ENCODE measurements around the gene CCL23. TPM values are rescaled to one million over a fixed set of nuclear protein-coding genes. Genes with fewer than 3 reads are reported as not detected.

Gene CCL23
- total and polyA plus RNA-seq, 9 of the 15 experiments (the other 6 are each of a cell fraction or from before 2014, with no cell fraction given): not detected

DNA sequence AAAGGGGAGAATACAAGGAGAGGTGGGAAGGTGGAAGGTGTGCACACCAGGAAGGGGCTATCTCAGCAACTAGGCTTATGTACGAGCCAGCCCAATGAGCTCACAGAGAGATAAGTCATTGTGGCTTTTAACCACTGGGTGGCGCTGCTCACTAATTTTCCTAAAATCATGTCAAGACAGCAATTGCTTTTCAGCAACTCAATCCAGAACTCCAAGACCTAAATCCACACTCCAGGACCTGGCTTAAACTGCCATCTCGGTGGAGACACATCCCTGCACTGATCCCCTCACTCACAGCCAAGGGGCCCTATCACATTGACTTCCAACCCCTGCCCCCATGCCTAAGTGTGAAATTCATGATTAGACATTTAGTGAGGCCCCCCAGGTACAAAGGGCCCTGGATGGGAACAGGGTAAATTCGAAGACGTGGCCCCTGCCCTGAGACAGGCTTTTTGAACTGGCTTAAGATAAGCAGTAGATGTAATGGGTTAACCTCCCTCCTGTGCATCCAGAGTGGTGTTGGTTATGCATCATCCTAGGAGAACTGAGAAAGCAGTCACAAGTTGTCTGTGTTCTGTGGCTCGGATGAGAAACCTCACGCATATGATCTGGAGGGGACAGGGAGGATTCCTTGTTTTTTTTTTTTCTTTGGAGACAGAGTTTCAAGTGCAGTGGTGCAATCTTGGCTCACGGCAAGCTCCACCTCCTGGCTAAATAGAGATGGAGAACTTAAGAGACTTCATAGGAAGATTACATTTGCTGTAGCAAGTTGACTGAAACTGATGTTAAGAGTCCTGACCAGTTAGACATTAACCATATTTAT, 48.0 kb downstream of the CCL23 start:
- Histone ChIP-seq H3K4me3 (no peak overlapping the region), H4K20me1 (replicated peaks; ENCODE audit: control insufficient read depth, insufficient read depth, low read length) (no peaks in the 10 kb centered on the region), H3K9me3 (replicated peaks; ENCODE audit: control insufficient read depth, insufficient read depth, low read depth, low read length) (no peaks in the 10 kb centered on the region), H3K27ac (ENCODE audit: extremely low read depth, low read depth, low read length) (no peak overlapping the region), H3K36me3 (ENCODE audit: control insufficient read depth, insufficient read depth, low read length) (no peaks in the 10 kb centered on the region), H3K27me3 (ENCODE audit: control insufficient read depth in 2 of 2, insufficient read depth in 2 of 2, low read length in 2 of 2) (peaks cover 10 to 12% of the 10 kb centered on the region in 2 experiments; a peak in 4 of 5 replicates), H3K79me2 (ENCODE audit: control insufficient read depth, insufficient read depth, low read length) (no peaks in the 10 kb centered on the region), H2AFZ (ENCODE audit: low read depth, low read length) (no peak overlapping the region), H3K4me1 (replicated peaks in 1 of 2; ENCODE audit: control insufficient read depth in 2 of 2, insufficient read depth in 2 of 2, low read length in 2 of 2) (no peaks in the 10 kb centered on the region), H3K9ac (ENCODE audit: insufficient read depth in 1 of 2, low read depth in 2 of 2, low read length in 2 of 2) (no peak overlapping the region), H3K4me2 (ENCODE audit: insufficient read depth, low read length) (no peak overlapping the region), H3K9me1 (ENCODE audit: control insufficient read depth, insufficient read depth, low read length) (no peaks in the 10 kb centered on the region)
- ATAC-seq (peak; percentile 92), FAIRE-seq (no peak), DNase-seq (ENCODE audit: extremely low read depth in 1 of 4, low spot score in 3 of 4) (peak; percentile 60 to 84 (median 70))
- ChIA-PET POLR2A (interaction anchor here (1.0 kb wide), 2 partner anchors 27 to 75 kb away, joined by 3 to 4 read pairs; no protein-coding TSS in a partner anchor), CTCF (ENCODE audit: low intra/inter-chr PET ratio) (interaction anchor here (0.7 to 1.5 kb wide), 6 partner anchors 39 to 513 kb away, joined by 4 to 14 read pairs (median 8); no protein-coding TSS in a partner anchor)
- BruUV-seq (replicated peaks): no TSS peak
- intact Hi-C loops (cut with micrococcal nuclease) (loop anchor here (1.0 to 5.0 kb wide), 4 partner anchors 23 to 180 kb away; no protein-coding TSS in a partner anchor), in situ Hi-C loops (cut with MboI) (loop anchor here (5.0 to 25.0 kb wide), 2 partner anchors 168 to 518 kb away; partner anchors contain the start of gene ZNHIT3)
- WGBS (ENCODE audit: insufficient coverage, low coverage, missing lambda C conversion rate): 3% methylated on average over 8 of the region's 8 CpGs
- no peak; the same call in 1 of the 2 replicates for TF ChIP-seq JUND (IDR thresholded peaks at IDR 0.05; ENCODE audit: borderline replicate concordance, low read depth, low read length)
- TF ChIP-seq JUND (tag; IDR thresholded peaks at IDR 0.05; ENCODE audit: borderline replicate concordance, low read depth, low read length): peak; percentile 28; the same call in 1 of the 3 replicates
- TF ChIP-seq, protein P1, sequence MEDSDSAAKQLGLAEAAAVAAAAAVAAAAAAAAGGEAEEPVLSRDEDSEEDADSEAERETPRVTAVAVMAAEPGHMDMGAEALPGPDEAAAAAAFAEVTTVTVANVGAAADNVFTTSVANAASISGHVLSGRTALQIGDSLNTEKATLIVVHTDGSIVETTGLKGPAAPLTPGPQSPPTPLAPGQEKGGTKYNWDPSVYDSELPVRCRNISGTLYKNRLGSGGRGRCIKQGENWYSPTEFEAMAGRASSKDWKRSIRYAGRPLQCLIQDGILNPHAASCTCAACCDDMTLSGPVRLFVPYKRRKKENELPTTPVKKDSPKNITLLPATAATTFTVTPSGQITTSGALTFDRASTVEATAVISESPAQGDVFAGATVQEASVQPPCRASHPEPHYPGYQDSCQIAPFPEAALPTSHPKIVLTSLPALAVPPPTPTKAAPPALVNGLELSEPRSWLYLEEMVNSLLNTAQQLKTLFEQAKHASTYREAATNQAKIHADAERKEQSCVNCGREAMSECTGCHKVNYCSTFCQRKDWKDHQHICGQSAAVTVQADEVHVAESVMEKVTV (CRISPR knock-in tag; IDR thresholded peaks at IDR 0.05): peak; percentile 43; the same call in 1 of the 2 replicates
- no peak for TF ChIP-seq RFX7 (CRISPR knock-in tag; IDR thresholded peaks at IDR 0.05)
- TF ChIP-seq ZNF316 (IDR thresholded peaks at IDR 0.05): 0 out of 2 replicates have a peak, but pooled peaks have one; percentile 33
- peak; percentile 29; the same call in 1 of the 2 replicates for TF ChIP-seq C11orf30 (IDR thresholded peaks at IDR 0.05; ENCODE audit: low read depth)
- TF ChIP-seq, protein P2, sequence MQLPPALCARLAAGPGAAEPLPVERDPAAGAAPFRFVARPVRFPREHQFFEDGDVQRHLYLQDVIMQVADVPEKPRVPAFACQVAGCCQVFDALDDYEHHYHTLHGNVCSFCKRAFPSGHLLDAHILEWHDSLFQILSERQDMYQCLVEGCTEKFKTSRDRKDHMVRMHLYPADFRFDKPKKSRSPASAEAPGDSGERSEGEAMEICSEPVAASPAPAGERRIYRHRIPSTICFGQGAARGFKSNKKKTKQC (CRISPR knock-in tag; IDR thresholded peaks at IDR 0.05): no peak
- peak; percentile 81 to 95 (median 86) for TF ChIP-seq CTCF (IDR thresholded peaks at IDR 0.05 in 2 of 3, conservative IDR thresholded peaks at IDR 0.05 in 1 of 3; ENCODE audit: insufficient read depth in 2 of 3, low read depth in 1 of 3, low read length in 3 of 3)
